SK-N-MC (cell line): ENCODE results near the gene TMEM154.

Experiments
- EZH2 ChIP-seq: fragments of 200-600 bp; sonication (generic); IDR thresholded peaks from one replicate; pipeline ENCODE4 v1.6.1; 2017; ENCODE audit warnings: antibody characterized with exemption
- POLR2AphosphoS5 ChIP-seq: IDR thresholded peaks from 2 replicates; pipeline ENCODE4 v1.6.1; 2012; ENCODE audit warnings: mild to moderate bottlenecking, low read depth, low read length, borderline replicate concordance

DNA sequence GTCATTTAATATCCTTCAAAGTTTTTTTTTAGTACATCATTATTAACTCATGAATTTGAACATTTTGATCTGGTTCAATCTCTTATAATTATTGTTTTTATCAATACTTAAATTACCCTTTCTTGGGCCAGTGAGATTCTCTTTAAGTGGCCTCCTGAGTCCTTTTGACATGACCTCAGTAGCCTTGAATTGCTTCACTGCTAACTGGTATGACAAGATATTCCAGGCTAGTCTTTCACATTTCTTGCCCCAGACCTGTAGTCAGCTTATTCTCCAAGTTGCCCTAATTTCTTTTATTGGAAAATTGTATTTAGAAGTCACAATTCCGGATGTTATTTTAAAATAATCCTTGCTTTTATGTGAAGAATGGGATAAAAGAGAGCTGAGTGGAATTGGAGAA, 108.5 kb downstream of the TMEM154 start:
- TF ChIP-seq EZH2: no peak
- no peak for TF ChIP-seq POLR2AphosphoS5
